GM12801 (cell line): ENCODE data around the gene OR2M2.

Experiments
- TF ChIP-seq, protein P1 (sequence below): IDR thresholded peaks from one replicate; pipeline ENCODE4 v1.5.1; 2011; ENCODE audit warnings: control low read depth; ENCODE audit not compliant: insufficient read length; ENCODE audit errors: extremely low read depth

Gene OR2M2

DNA sequence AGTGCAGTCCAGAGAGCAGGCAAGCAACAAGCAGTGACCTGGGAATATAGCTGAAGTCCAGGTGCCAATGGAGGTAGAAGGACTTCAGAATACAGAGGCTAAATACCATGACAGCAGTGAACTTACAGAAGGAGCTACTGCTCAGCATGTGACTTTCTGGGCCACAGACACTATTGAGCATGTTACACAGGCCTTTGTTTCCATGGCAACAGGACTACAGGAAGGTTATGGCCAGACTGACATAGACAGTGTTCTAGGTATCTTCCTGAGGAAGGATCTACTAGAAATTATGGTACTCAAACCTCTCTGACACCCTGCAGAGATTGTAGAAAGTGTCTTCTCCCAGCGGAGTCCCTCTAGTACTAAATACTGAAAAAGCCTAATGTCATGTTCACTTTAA, 18.7 kb upstream of the OR2M2 start:
- TF ChIP-seq, protein P1, sequence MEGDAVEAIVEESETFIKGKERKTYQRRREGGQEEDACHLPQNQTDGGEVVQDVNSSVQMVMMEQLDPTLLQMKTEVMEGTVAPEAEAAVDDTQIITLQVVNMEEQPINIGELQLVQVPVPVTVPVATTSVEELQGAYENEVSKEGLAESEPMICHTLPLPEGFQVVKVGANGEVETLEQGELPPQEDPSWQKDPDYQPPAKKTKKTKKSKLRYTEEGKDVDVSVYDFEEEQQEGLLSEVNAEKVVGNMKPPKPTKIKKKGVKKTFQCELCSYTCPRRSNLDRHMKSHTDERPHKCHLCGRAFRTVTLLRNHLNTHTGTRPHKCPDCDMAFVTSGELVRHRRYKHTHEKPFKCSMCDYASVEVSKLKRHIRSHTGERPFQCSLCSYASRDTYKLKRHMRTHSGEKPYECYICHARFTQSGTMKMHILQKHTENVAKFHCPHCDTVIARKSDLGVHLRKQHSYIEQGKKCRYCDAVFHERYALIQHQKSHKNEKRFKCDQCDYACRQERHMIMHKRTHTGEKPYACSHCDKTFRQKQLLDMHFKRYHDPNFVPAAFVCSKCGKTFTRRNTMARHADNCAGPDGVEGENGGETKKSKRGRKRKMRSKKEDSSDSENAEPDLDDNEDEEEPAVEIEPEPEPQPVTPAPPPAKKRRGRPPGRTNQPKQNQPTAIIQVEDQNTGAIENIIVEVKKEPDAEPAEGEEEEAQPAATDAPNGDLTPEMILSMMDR, result no peak

DNA sequence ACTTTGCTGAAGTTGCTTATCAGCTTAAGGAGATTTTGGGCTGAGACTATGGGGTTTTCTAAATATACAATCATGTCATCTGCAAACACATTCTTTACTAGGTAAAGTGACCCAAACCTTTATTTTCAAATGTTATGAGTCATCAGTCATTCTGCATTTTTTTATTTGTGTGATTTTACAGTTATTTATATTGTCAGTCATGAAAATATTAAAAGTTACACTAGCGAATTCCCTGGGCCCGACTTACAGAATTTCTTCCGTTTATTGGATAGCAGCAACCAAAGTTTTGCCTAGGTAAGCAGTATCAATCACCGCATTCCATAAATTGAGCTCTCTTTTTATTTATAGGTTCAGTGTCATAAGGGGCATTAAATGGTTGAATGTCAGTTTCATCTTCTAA, 15.9 kb upstream of the OR2M2 start:
- TF ChIP-seq, protein P1, result no peak

DNA sequence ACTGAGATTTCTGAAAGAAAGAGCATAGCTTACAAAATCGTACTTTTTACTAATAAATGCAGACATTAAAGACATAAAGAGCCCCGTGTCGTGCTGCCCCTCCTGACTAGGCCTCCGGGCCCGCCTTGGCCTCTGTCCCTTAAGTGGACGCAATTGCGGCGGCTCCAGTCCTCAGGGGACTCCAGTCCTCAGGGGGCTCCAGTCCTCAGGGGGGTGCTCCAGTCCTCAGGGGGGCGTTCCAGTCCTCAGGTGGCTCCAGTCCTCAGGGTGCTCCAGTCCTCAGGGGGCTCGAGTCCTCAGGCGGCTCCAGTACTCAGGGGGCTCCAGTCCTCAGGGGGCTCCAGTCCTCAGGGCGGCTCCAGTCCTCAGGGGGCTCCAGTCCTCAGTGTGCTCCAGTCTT, 10.6 kb upstream of the OR2M2 start:
- TF ChIP-seq, protein P1, result no peak

DNA sequence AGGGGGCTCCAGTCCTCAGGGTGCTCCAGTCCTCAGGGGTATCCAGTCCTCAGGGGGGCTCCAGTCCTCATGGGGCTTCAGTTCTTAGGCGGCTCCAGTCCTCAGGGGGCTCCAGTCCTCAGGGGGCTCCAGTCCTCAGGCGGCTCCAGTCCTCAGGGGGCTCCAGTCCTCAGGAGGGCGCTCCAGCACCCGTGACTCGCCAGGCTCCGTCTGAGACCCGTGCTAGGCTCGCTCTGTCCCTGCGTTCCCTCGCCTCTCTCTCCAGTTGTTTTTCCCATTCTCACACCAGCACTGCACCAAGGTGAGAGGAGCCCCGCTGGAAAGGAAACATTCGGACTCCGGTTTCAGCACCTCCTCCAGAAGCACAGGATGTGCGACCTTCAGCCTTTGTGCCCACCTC, 9.4 kb upstream of the OR2M2 start:
- TF ChIP-seq, protein P1, result no peak

DNA sequence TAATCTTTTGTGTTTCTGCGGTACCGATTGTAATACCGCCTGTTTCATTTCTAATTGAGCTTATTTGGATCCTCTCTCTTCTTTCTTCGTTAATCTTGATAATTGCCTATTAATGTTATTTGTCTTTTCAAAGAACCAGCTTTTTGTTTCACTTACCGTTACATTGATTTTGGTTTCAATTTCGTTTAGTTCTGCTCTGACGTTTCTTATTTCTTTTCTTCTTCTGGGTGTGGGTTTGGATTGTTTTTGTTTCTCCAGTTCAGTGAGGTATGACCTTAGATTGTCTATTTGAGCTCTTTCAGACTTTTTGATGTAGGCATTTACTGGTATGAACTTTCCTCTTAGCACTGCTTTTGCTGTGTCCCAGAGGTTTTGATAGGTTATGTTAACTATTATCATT, 9.4 kb downstream of the OR2M2 start:
- TF ChIP-seq, protein P1, result no peak

DNA sequence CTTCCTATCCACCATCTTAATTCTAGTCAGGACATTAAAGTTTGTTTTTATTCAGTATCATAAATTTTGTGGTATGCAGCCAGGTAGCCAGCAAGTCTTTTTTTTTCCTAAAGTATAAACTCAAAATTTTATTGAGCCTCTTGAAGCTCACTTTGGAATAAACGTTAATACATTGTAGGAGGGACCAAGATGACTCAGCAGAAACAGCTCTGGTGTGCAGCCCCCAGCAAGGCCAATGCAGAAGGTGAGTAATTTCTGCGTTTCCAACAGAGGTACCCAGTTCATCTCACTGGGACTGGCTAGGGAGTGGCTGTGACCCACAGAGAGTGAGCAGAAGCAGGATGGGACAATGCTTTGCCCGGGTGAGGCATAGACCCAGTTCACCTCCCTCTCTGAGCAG, 12.7 kb downstream of the OR2M2 start:
- TF ChIP-seq, protein P1, result no peak

DNA sequence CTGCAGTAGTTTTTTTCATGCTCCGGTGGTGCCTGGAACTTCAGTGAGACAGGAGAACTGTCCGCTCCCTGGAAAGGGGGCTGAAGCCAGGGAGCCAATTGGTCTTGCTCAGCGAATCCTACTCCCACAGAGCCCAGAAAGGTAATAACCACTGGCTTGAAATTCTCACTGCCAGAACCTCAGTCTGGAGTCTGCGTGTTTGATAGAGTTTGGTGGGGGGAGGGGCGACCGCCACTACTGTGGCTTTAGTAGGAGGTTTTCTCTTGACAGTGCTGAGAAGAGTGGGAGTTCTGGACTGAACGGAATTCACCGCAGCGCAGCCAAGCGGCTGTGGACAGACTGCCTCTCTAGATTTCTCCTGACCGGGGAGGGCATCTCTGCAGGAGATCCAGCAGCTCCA, 14.4 kb downstream of the OR2M2 start:
- TF ChIP-seq, protein P1, result no peak

DNA sequence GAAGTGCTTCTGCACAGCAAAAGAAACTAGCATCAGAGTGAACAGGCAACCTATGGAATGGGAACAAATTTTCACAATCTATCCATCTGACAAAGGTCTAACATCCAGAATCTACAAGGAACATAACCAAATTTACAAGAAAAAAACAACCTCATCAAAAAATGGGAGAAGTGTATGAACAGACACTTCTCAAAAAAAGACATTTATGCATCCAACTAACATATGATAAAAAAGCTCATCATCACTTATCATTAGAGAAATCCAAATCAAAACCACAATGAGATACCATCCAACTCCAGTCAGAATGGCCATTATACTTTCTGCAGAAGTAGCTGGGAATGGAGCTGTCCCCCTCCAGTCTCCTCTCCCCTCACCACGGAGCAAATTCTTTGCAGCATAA, 19.5 kb downstream of the OR2M2 start:
- TF ChIP-seq, protein P1, result no peak
